ENCODE measurements around the gene RBKS. TPM values are rescaled to one million over a fixed set of nuclear protein-coding genes. Genes with fewer than 3 reads are reported as not detected.

Gene RBKS
- polyA plus RNA-seq, 1 of the 3 experiments (the other 2 are of a cell fraction): 7.4 TPM

GRCh38 chr2:27860111-27860510 lies 30.1 kb downstream of the RBKS start (continued):
- peak; percentile 57 for TF ChIP-seq PBX3 (IDR thresholded peaks at IDR 0.05)
- TF ChIP-seq TCF12 (IDR thresholded peaks at IDR 0.05): peak; percentile 58
- no peak for TF ChIP-seq RAD21 (IDR thresholded peaks at IDR 0.05; ENCODE audit: low read length)
- no peak for TF ChIP-seq YY1 (IDR thresholded peaks at IDR 0.05; ENCODE audit: low read depth)
- TF ChIP-seq MEF2A (IDR thresholded peaks at IDR 0.05; ENCODE audit: borderline replicate concordance, low read depth): no peak
- no peak for TF ChIP-seq FOXJ3 (CRISPR knock-in tag; IDR thresholded peaks at IDR 0.05)

- TF ChIP-seq MXI1 (IDR thresholded peaks at IDR 0.05; ENCODE audit: low read depth, low read length): no peak
- TF ChIP-seq TAF1 (IDR thresholded peaks at IDR 0.05; ENCODE audit: borderline replicate concordance, low read depth, low read length): no peak
- TF ChIP-seq ELF1 (IDR thresholded peaks at IDR 0.05): no peak
- no peak for TF ChIP-seq CHD2 (IDR thresholded peaks at IDR 0.05; ENCODE audit: low read length, partially characterized antibody)
- TF ChIP-seq RXRA (IDR thresholded peaks at IDR 0.05; ENCODE audit: borderline replicate concordance, low read depth): no peak
- TF ChIP-seq, protein P1, sequence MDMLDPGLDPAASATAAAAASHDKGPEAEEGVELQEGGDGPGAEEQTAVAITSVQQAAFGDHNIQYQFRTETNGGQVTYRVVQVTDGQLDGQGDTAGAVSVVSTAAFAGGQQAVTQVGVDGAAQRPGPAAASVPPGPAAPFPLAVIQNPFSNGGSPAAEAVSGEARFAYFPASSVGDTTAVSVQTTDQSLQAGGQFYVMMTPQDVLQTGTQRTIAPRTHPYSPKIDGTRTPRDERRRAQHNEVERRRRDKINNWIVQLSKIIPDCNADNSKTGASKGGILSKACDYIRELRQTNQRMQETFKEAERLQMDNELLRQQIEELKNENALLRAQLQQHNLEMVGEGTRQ (IDR thresholded peaks at IDR 0.05; ENCODE audit: borderline replicate concordance, low read depth, low read length): no peak
- TF ChIP-seq NRF1 (IDR thresholded peaks at IDR 0.05; ENCODE audit: low read depth, low read length): no peak
- TF ChIP-seq SIN3A (IDR thresholded peaks at IDR 0.05; ENCODE audit: borderline replicate concordance, low read depth, low read length): no peak
- TF ChIP-seq FOXJ3 (CRISPR knock-in tag; IDR thresholded peaks at IDR 0.05): no peak
- TF ChIP-seq RFX5 (IDR thresholded peaks at IDR 0.05; ENCODE audit: low read length): no peak
- no peak for TF ChIP-seq EP300 (IDR thresholded peaks at IDR 0.05; ENCODE audit: borderline replicate concordance in 1 of 2, low read depth in 1 of 2, low read length in 1 of 2)
- no peak for TF ChIP-seq TCF12 (IDR thresholded peaks at IDR 0.05)
- no peak for TF ChIP-seq CTCF (IDR thresholded peaks at IDR 0.05)
- no peak for TF ChIP-seq PBX3 (IDR thresholded peaks at IDR 0.05)
- TF ChIP-seq JUND (IDR thresholded peaks at IDR 0.05): no peak
- TF ChIP-seq FOSL2 (IDR thresholded peaks at IDR 0.05; ENCODE audit: borderline replicate concordance, low read depth): no peak
- no peak for TF ChIP-seq MAX (IDR thresholded peaks at IDR 0.05; ENCODE audit: low read depth)
- TF ChIP-seq, protein P2, sequence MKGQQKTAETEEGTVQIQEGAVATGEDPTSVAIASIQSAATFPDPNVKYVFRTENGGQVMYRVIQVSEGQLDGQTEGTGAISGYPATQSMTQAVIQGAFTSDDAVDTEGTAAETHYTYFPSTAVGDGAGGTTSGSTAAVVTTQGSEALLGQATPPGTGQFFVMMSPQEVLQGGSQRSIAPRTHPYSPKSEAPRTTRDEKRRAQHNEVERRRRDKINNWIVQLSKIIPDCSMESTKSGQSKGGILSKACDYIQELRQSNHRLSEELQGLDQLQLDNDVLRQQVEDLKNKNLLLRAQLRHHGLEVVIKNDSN (IDR thresholded peaks at IDR 0.05; ENCODE audit: borderline replicate concordance, low read depth): no peak
- TF ChIP-seq SMC3 (IDR thresholded peaks at IDR 0.05; ENCODE audit: low read depth, low read length): no peak
- no peak for TF ChIP-seq FOXM1 (IDR thresholded peaks at IDR 0.05; ENCODE audit: low read depth)
- peaks cover 0 to 19% of the 10 kb centered on the region in 2 experiments; a peak in 1 of 4 replicates for H3K4me1 ChIP-seq (ENCODE audit: control insufficient read depth in 1 of 2, insufficient read depth in 2 of 2, low read depth in 1 of 2, low read length in 1 of 2)
- no peaks in the 10 kb centered on the region for H3K27me3 ChIP-seq (ENCODE audit: insufficient read depth)
- H3K9ac ChIP-seq: no peak overlapping the region
- no peak for DNase-seq
- CTCF ChIA-PET: interaction anchor here (0.8 to 1.7 kb wide), 4 partner anchors 10 to 175 kb away, joined by 3 to 4 read pairs (median 4); no protein-coding TSS in a partner anchor
- no peak overlapping the region for H3K27ac ChIP-seq (ENCODE audit: low read depth in 2 of 2, low read length in 1 of 2)
- no peak overlapping the region for H3K4me3 ChIP-seq (ENCODE audit: low read depth in 2 of 2, low read length in 1 of 2)
- no peaks in the 10 kb centered on the region for H4K20me1 ChIP-seq (ENCODE audit: insufficient read depth)
- H3K9me3 ChIP-seq: peaks cover 3% of the 10 kb centered on the region; the same call in 1 of the 2 replicates
- H3K79me2 ChIP-seq (ENCODE audit: insufficient read depth): no peaks in the 10 kb centered on the region
- POLR2A ChIA-PET: no interaction called here
- no peak overlapping the region for H3K4me2 ChIP-seq
- no peaks in the 10 kb centered on the region for H3K9me2 ChIP-seq
- WGBS (ENCODE audit: low lambda C conversion rate): 90% methylated on average over 4 of the region's 4 CpGs
- H2AFZ ChIP-seq (ENCODE audit: low read depth): no peak overlapping the region
- peaks cover 11% of the 10 kb centered on the region for H3F3A ChIP-seq (replicated peaks; ENCODE audit: insufficient read depth)
- H3K36me3 ChIP-seq (replicated peaks in 1 of 2; ENCODE audit: control insufficient read depth in 1 of 2, insufficient read depth in 2 of 2, low read length in 1 of 2): no peaks in the 10 kb centered on the region
Measured at GRCh38 chr2:27857417-27858172, 32.6 kb downstream of the RBKS start.

All from SK-N-SH (cell line).